ENCODE measurements around the gene TUT7.

The TUT7 gene

GRCh38 chr9:86252870-86253269 is 101.3 kb downstream of the TUT7 start:
- DNase-seq (ENCODE audit: low spot score) = no peak

DNA sequence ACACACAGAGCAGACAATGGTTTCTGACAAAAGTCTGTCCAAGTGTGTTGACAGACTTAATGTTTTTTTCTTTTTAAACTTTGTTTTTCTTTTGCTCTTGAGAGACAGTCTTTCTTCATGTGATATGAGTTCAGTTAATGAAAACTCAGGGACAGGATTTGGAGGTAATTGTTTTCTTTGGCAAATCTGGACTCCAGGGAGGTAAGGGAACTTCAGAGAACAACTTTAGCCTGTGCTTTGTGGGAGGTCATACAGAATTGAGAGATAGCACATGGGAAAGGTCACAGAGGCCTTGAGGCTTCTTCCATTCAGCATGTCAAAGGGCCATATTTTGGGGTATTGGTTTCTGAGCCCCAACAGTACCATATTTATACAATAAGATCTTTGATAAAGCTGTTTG is 104.1 kb downstream of the TUT7 start:
- DNase-seq (ENCODE audit: low spot score) = no peak

GRCh38 chr9:86248746-86249145 is 105.5 kb downstream of the TUT7 start:
- DNase-seq (ENCODE audit: low spot score) = no peak

- DNase-seq (ENCODE audit: low spot score) = no peak
These were observed 107.5 kb downstream of the TUT7 start for GRCh38 chr9:86246752-86247161.

DNA sequence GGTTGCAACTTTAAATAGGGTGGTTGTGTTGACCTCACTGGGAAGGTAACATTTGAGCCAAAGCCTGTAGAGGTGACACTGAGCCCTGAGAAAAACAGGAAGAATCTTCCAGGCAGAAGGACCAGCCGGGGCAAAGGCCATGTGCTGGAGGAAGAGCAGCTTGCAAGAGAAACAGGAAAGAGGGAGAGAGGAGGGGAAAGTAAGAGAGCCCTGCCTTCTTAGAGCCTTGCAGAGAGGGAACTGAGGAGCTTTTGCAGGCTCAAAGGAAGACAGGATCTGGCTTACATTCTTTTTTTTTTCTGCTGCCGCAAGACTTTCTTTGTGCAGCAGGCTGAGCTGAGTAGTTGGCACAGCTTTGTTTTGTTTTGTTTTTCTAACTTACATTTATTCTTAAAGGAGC is 112.1 kb downstream of the TUT7 start:
- DNase-seq (ENCODE audit: low spot score) = no peak

GRCh38 chr9:86241216-86241615 is 113.0 kb downstream of the TUT7 start:
- DNase-seq (ENCODE audit: low spot score) = no peak

GRCh38 chr9:86238861-86239770 is 115.1 kb downstream of the TUT7 start:
- DNase-seq (ENCODE audit: low spot score) = no peak

Measured in ecto neural progenitor cell (in vitro differentiated cells).